Fibroblast of peridontal ligament (primary cell): Measurements from ENCODE around the gene NLRP3.
A peak's percentile ranks its signal among the peaks of the same experiment; 100 is the strongest.
"Not testable (repeated sequence)": the region's sequence is repeated elsewhere in the genome, so short reads cannot be mapped to it uniquely, and the experiment has no call there.

Experiments
- DNase-seq: peaks from one replicate; pipeline ENCODE4 v3.0.0-alpha.2; 2010; ENCODE audit errors: extremely low read depth

NLRP3 gene

DNA sequence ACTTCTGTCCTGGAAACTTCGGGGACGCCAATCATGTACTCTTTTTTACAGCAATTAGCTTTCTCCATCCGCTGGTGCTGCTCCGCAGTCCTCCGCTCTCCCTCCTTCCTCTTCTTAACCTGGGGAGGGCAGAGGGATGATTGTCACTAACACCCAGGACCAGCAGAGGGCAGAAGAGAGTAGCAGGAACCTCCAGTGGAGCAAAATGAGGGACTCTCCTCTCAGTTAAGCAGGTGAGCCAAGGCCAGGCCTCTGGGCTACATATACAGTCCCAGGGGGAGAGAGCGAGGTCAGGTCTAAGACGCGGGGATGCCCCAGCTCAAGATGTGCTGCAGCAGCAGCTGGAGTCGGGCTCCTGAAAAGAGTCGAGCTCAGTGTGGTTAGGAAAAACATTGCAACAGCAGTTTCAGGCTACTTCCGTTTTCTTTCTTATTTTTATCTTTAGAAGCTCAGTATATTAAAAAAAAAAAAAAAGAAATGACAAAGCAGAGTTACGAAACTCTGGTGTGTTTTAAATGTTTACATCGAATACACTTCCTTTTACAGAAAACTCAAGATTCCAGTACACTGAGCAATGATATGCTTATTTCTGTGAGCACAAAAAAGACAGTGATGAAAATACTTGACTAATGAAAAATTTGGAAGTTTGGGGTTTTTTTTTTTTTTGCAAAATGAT is 25.7 kb upstream of the NLRP3 start:
- DNase-seq: peak; percentile 70

DNA sequence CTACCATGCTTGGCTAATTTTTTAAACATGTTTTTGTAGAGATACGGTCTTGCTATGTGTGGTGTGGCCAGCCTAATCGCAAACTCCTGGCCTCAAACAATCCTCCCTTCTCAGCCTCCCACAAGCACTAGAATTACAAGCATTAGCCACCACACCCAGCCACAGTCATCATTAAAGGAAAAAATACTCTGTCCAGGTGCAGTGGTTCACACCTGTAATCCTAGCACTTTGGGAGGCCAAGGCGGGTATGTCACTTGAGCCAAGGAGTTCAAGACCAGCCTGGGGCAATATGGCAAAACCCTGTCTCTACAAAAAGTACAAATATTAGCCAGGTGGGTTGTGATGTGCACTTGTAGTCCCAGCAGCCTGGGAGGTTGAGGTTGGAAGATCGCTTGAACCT is 25.0 kb upstream of the NLRP3 start:
- DNase-seq: no peak

DNA sequence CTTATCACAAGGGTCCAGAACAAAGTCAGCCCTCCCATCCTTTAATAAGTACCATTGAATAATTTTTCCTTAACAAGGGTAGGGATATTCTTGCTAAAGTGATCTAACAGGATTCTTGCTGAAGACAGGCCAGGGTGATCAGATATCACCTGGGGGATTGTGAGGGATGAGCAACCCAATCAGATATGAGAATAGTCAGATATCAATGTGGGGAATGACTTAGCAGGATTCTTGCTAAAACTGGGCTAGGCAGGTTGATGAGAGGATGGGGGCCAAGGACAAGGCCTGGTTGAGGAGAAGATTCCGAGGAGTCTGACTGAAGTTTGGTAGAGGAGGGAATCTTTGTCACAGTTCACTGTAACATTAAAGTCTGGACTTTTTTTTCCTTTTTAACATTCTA is 23.9 kb upstream of the NLRP3 start:
- no peak for DNase-seq

DNA sequence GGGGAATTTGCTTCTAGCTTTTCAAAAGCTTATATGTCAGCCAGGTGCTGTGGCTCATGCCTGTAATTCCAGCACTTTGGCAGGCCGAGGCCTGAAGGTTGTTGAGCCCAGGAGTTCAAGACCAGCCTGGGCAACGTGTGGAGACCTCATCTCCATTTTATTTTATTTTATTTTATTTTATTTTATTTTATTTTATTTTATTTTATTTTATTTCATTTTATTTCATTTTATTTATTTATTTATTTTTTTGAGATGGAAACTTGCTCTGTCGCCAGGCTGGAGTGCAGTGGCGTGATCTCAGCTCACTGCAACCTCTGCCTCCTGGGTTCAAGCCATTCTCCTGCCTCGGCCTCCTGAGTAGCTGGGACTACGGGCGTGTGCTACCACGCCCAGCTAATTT is 20.9 kb upstream of the NLRP3 start:
- DNase-seq: not testable (repeated sequence)

DNA sequence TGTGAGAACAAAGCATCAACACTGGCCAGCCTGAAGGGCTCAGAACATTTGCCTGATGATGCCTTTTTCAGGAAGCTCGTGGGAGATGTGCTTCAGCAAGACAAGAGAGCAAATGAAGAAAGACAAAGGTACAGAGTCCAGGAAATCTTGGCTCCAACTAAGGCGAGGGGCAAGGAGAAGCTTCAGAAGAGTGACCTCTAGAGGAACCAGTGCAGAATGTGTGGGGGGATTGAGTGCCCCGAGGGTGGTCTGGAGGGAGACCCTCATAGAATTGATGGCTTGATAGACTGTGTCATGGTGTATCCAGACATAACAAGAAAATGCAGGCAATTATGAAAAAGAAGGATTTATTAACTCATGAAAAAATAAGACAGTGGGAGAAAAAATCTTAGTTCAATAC is 15.3 kb upstream of the NLRP3 start:
- DNase-seq: no peak

DNA sequence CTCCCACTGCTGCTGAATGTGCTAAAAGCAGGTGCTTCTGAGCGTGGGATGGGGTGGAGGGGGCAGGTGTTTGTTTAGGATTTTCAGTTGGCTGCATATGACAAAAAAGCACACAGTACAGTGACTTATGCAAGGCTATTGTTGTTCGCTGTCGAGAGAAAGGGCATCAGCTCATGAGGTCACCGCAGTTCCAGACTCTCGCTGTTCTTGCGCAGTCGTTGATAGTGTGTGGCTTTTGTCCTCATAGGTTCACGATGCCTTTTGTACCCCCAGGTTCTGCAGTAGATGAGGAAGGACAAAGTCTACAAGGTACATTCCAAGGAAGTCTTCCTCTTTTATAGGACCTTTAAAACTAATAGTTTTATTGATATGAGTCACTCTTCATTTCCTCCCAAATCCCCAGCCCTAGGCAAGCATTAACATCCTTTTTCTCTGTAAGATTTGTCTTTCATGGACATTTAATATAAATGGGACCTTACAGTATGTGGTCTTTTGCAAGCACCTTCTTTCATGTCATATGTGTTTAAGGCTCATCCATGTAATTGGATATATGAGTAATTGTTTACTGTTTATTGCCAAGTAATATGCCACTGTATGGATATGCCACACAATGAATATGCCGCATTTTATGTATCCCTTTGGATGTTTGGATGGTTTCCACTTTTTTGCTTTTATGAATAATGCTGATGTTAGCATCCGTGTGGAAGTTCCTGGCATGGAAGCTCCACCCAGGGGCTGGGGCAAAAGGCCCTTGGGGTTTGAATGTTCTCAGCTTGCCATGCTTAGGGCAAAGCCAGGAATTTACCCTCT is 14.5 kb upstream of the NLRP3 start:
- no peak for DNase-seq

DNA sequence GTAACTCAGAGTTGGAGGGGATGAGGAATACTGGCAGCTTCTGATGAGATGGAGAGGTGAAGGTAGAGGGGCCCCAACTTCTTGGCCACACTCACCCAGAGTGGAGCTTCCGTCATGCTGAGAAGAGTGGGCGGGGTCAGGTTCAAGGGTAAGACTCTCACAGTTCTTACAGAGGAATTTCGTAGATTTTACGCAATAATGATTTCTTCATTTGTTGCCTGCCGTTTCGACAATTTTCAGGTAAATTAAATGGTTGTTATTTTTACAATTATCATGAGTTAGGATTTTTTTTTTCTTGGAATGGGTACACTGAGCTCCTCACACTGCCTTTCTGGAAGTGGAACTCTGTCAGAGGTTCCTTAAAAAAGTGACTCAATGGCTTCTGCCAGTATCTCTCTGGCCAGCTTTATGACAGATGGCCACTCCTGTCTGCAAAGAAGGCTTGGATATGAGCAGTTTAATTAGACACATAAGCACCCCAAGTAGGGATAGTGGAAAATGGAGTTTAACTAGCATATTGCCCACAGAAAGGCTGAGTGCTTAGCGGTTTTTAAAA is 13.8 kb upstream of the NLRP3 start:
- no peak for DNase-seq

DNA sequence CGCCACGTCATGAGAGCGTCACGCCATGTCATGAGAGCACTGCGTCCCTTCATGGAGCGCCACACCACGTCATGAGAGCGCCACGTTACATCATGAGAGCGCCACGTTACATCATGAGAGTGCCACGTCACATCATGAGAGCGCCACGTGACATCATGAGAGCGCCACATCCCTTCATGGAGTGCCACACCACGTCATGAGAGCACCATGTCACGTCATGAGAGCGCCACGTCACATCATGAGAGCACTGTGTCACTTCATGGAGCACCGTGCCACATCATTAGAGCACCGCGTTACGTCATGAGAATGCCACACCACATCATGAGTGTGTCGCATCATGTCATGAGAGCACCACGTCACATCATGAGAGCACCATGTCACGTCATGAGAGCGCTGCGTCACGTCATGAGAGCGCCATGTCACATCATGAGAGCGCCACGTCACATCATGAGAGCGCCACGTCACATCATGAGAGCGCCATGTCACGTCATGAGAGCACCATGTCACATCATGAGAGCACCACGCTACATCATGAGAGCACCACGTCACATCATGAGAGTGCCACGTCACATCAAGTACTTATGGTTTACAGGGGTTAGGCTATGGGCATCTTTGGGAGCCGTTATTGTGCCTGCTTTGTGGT is 9.8 kb upstream of the NLRP3 start:
- DNase-seq: no peak

DNA sequence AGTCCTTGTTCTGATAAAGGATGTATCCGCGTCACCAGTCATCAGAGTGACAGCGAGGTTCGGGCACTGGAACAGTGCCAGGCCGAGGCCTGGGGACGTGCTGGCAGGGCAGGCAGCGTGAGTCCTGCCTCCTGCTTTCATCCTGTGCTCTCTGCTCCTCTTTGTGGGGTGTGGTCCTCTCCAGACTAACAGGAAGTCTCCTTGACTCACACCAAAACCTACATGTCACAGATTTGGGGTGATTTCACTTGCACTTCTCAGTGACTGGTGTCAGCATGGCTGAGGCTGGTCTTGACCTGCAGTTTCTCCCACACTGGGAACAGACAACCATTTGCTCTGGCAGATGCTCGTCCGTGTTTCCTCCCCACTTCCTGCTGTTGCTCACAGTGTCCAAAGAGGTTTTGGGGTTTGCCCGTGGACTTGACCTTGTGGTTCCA is 8.8 kb upstream of the NLRP3 start:
- DNase-seq: no peak

DNA sequence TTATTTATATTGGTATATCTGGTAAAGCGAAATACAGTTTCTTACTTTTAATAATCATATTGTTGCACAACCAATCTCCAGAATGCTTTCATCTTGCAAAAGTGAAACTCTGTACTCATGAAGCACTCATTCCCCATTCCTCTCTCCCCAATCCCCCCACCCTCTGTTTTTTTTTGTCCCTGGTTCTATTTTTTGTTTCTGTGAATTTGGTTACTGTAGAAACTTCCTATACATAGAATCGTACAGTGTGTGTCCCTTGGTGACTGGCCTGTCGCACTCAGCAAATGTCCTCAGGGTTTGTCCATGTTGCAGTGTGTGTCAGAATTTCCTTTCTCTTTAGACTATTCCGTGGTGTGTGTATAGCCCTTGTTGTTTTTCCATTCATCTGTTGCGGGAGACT is 7.9 kb upstream of the NLRP3 start:
- no peak for DNase-seq

DNA sequence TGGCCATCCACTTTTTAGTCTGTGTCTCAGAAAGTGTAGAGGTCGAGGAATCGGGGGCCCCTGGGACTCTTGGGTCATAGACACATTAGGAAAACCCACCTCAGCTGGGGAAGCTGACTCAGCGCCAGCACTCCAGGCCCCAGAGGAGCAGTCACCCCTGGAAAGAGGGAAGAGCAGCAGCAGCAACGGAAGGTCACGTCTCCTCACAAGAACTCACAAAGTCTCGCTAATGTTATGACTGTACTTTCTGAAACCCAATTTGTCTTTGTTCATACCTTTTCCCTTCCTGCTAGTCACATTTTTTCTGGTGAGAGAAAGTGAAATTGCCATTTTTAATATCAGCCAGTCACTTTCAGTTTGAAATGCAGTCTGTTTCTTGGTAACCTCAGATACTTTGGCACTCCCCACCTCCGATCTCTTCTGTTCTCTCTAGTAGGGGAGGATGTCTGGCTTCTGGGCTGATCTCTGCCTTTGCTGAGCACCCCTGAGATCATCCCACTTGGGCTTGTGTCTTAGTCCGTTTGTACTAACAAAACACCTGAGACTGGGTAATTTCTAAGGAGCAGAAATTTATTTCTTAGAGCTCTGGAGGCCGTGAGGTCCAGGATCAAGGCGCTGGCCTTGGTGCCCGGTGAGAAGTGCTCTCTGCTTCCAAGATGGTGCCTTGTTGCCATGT is 6.0 kb upstream of the NLRP3 start:
- no peak for DNase-seq

DNA sequence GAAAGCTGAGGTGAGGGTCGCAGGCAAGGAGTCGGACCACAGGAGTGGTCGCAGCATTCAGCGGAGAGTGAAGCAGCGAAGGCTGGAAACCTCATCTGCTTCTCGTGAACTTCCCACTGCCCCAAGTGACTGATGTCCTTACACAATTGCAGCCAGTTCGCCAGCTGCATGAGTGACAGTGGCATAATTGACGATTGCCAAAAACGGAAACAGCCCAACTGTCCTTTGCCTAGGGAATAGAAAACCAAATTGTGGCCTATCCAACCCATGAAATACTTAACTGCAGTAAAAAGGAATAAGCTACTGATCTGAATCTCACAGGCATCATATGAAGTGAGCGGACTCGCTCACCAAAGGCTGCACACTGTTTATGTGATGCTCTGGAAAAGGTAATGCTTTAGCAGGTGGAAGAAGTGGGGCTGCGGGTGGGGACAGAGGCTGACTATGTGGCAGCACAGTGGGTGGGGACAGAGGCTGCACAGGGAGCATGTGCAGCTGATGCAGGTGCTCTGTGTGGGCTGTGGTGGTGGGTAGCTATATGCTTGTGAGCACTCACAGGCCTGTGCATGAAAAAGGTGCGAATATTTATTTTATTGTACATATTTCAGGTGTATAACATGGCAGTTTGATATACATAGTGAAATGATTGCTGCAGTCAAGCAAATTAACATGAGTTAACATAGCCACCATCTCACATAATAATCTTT is 4.2 kb upstream of the NLRP3 start:
- no peak for DNase-seq

DNA sequence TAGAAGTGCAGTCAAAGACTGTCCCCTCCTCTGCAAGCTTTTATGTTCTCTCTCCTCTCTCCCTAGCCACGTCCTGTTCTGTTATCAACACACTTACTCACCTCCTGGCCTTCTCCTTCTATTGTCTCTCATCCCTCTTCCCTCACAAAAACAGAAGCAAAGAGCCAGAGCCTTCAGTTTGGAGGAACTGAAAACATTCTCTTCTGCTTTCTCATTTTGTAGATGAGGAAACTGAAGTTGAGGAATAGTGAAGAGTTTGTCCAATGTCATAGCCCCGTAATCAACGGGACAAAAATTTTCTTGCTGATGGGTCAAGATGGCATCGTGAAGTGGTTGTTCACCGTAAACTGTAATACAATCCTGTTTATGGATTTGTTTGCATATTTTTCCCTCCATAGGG is 1.9 kb downstream of the NLRP3 start:
- no peak for DNase-seq

DNA sequence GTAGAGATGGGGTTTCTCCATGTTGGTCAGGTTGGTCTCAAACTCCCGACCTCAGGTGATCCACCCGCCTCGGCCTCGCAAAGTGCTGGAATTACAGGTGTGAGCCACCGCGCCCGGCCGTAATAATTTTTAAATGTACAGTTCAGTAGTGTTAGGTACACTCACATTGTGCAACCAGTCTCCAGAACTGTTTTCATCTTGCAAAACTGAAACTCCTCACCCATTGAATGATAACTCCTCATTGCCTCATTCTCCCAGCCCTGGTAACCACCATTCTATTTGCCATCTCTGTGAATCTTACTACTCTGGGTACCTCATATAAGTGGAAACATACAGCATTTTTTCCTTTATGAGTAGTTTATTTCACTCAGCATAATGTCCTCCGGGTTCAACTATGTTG is 3.4 kb downstream of the NLRP3 start:
- DNase-seq: no peak

DNA sequence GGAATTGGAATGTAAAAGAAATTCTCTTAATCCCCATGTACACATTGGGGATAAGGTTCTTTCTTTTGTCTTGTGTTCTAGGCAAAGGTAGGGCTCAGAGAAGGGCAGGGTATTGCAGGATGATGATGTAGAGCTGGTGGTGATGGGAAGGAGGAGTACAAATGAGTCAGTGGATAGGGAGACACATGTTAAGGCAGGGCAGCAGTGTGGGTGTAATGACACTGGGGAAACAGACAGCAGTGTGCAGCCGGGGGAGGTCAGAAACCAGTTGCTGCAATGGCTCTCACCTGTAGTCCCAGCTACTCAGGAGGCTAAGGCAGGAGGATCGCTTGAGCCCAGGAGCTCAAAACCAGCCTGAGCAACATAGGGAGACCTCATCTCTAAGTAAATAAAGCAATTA is 5.1 kb downstream of the NLRP3 start:
- DNase-seq: no peak

DNA sequence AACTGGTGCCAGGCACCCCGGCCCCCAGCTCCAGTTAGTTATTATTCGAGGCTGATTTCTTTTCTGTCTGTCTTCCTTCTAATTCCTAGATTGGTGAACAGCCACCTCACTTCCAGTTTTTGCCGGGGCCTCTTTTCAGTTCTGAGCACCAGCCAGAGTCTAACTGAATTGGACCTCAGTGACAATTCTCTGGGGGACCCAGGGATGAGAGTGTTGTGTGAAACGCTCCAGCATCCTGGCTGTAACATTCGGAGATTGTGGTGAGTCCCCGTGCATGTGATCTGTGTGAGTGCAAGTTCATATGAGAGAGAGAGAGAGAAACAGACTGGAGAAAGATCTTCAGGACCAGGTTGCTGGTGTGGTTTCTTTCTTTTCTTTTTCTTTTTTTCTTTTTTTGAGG is 13.5 kb downstream of the NLRP3 start:
- DNase-seq: no peak

DNA sequence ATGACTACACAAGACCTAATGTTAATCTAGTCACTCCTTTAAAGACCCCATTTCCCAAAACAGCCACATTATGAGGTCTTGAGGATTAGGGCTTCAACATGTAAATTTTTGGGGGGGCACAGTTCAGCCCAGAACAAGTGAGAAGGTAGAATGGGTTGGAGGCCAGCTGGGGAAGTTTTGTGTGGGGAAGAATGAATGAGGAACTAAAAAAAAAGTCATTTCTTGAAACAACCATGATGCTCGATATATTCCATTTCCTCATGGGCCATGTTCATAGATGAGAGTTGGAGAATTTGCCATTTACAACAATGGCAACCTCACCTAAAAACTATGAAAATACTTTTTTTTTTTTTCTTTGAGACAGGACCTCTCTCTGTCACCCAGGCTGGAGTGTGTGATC is 14.5 kb downstream of the NLRP3 start:
- no peak for DNase-seq

DNA sequence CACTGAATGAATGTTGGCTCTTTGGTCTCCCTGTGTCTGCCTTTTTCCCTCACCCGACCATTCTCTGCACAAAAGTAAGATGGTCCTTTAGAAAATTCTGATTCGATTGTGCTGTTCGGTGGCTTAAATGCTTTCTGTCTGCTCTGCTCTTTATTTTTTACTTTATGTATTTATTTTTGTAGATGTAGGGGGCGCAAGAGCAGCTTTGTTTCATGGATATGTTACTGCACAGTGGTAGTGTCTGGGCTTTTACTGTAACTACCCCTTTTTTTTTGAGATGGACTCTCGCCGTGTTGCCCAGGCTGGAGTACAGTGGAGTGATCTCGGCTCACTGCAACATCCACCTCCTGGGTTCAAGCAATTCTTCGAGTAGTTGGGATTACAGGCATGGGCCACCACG is 15.7 kb downstream of the NLRP3 start:
- DNase-seq: no peak

DNA sequence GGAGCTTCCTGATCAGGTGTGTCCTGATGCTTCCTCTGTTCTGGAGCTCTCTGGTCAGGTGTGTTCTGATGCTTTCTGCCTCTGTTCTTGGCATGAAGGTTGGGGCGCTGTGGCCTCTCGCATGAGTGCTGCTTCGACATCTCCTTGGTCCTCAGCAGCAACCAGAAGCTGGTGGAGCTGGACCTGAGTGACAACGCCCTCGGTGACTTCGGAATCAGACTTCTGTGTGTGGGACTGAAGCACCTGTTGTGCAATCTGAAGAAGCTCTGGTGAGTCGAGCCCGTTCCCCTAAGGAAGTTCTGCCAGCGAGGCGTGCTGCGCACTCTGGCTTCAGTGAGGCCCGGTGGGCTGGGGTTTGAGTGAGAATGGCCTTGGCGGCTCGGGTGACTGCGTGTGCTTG is 18.0 kb downstream of the NLRP3 start:
- DNase-seq: no peak

DNA sequence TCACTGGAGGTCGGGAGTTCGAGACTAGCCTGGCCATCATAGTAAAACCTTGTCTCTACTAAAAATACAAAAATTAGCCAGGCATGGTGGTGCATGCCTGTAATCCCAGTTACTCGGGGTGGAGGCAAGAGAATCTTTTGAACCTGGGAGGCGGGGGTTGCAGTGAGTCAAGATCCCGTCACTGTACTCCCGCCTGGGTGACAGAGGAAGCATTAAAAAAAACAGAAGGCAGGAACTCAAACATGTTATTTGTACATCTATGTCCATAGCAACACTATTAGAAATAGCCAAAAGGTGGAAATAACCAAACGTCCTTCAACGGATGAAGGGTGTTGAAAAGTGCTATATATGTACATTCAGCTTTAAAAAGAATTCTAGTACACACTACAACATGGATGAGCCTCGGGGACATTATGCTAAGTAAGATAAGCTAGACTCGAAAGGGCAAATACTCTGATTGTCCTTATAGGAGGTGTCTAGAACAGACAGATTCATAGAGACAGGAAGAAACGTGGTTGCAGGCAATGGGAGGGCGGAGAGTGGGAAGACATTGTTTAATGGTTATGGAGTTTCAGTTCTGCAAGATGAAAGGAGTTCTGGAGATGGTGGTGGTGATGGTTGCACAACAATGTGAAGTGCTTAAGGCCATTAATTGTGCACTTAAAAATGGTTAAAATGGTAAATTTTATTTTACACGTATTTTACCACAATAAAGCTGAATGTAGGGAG is 19.2 kb downstream of the NLRP3 start:
- DNase-seq: no peak

DNA sequence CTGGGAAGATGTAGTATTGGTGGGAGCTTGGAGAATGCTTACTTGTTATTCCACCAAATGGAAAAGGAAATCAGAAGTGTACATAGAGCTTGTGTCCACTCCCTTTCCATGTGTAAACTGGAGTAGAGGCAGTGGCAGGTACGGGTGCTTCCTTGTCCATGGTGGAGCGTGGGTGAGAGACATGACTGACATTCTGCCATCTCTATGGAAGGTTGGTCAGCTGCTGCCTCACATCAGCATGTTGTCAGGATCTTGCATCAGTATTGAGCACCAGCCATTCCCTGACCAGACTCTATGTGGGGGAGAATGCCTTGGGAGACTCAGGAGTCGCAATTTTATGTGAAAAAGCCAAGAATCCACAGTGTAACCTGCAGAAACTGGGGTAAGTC is 19.8 kb downstream of the NLRP3 start:
- no peak for DNase-seq
